Liver (tissue), 3 donors: ENCODE data around the gene SIK1.
"Not testable (repeated sequence)": the region's sequence is repeated elsewhere in the genome, so short reads cannot be mapped to it uniquely, and the experiment has no call there.

Experiments
- EGR1 ChIP-seq, 2 donors: IDR thresholded peaks; 2 replicates each; pipeline ENCODE4 v1.6.1; 2016 to 2018; ENCODE audit warnings: antibody characterized with exemption in 2 of 2, low read depth in 2 of 2
- GABPA ChIP-seq, 2 donors: IDR thresholded peaks in 1 of 2; conservative IDR thresholded peaks in 1 of 2; 2 replicates each; pipeline ENCODE4 v1.6.1; 2016; ENCODE audit warnings: antibody characterized with exemption in 2 of 2, mild to moderate bottlenecking in 1 of 2, moderate library complexity in 1 of 2
- HNF4A ChIP-seq, 2 donors: conservative IDR thresholded peaks; 2 replicates each; pipeline ENCODE4 v1.6.1; 2016; ENCODE audit warnings: antibody characterized with exemption in 2 of 2, mild to moderate bottlenecking in 2 of 2
- NR2F2 ChIP-seq: IDR thresholded peaks from 2 replicates; pipeline ENCODE4 v1.6.1; 2016; ENCODE audit warnings: antibody characterized with exemption
- RAD21 ChIP-seq, 2 donors: IDR thresholded peaks; 2 replicates each; pipeline ENCODE4 v1.6.1; 2016; ENCODE audit warnings: antibody characterized with exemption in 2 of 2, mild to moderate bottlenecking in 2 of 2
- RXRA ChIP-seq, 2 donors: IDR thresholded peaks; 2 replicates each; pipeline ENCODE4 v1.6.1; 2017 to 2018; ENCODE audit warnings: antibody characterized with exemption in 2 of 2, mild to moderate bottlenecking in 1 of 2
- SP1 ChIP-seq: IDR thresholded peaks from 2 replicates; pipeline ENCODE4 v1.6.1; 2018; ENCODE audit warnings: antibody characterized with exemption, mild to moderate bottlenecking
- TAF1 ChIP-seq: conservative IDR thresholded peaks from 2 replicates; pipeline ENCODE4 v1.6.1; 2016; ENCODE audit warnings: antibody characterized with exemption, mild to moderate bottlenecking
- YY1 ChIP-seq: IDR thresholded peaks from 2 replicates; pipeline ENCODE4 v1.6.1; 2016; ENCODE audit warnings: antibody characterized with exemption, mild to moderate bottlenecking
- TF ChIP-seq, protein P1 (sequence below): fragments of 150-350 bp; IDR thresholded peaks from 2 replicates; pipeline ENCODE4 v1.5.1; 2017; ENCODE audit warnings: improper control_type of control experiment, low read depth, low read length; ENCODE audit not compliant: missing input control
- TF ChIP-seq, protein P2 (sequence below): IDR thresholded peaks from 2 replicates; pipeline ENCODE4 v1.6.1; 2016; ENCODE audit warnings: antibody characterized with exemption, mild to moderate bottlenecking
- TF ChIP-seq, protein P3 (sequence below): IDR thresholded peaks from 2 replicates; pipeline ENCODE4 v1.6.1; 2016; ENCODE audit warnings: antibody characterized with exemption
- TF ChIP-seq, protein P4 (sequence below): IDR thresholded peaks from 2 replicates; pipeline ENCODE4 v1.6.1; 2016; ENCODE audit warnings: antibody characterized with exemption
- donor health status: healthy.
- donor health status: healthy.

DNA sequence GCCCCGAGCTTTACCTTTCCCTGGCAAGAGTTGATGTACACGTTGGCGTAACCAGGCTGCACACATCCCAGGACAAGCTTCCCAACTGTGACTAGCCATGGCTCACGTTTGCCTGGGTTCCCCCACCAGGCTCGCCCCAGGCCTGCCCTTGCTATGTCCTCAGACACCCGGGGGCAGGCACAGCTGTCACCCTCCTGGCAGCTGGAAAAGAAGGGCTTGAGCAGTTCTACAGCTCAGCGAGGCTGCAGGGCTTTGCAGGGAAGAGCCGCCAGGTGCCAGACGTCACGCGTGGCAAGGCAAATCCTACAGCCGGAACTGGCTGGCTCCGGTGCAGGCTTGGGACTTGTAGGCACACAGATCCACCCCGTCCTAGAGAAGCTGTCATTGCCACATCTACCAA is 22.5 kb downstream of the SIK1 start:
- not testable (repeated sequence) for TF ChIP-seq TAF1; RAD21 (IDR thresholded peaks at IDR 0.05); RXRA (IDR thresholded peaks at IDR 0.05); YY1; SP1; GABPA (IDR thresholded peaks at IDR 0.05 in 1 of 2, conservative IDR thresholded peaks at IDR 0.05 in 1 of 2); NR2F2; HNF4A (conservative IDR thresholded peaks at IDR 0.05); EGR1 (IDR thresholded peaks at IDR 0.05; ENCODE audit: low read depth in 2 of 2)
- TF ChIP-seq, protein P1, sequence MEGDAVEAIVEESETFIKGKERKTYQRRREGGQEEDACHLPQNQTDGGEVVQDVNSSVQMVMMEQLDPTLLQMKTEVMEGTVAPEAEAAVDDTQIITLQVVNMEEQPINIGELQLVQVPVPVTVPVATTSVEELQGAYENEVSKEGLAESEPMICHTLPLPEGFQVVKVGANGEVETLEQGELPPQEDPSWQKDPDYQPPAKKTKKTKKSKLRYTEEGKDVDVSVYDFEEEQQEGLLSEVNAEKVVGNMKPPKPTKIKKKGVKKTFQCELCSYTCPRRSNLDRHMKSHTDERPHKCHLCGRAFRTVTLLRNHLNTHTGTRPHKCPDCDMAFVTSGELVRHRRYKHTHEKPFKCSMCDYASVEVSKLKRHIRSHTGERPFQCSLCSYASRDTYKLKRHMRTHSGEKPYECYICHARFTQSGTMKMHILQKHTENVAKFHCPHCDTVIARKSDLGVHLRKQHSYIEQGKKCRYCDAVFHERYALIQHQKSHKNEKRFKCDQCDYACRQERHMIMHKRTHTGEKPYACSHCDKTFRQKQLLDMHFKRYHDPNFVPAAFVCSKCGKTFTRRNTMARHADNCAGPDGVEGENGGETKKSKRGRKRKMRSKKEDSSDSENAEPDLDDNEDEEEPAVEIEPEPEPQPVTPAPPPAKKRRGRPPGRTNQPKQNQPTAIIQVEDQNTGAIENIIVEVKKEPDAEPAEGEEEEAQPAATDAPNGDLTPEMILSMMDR = not testable (repeated sequence)
- TF ChIP-seq, protein P2, sequence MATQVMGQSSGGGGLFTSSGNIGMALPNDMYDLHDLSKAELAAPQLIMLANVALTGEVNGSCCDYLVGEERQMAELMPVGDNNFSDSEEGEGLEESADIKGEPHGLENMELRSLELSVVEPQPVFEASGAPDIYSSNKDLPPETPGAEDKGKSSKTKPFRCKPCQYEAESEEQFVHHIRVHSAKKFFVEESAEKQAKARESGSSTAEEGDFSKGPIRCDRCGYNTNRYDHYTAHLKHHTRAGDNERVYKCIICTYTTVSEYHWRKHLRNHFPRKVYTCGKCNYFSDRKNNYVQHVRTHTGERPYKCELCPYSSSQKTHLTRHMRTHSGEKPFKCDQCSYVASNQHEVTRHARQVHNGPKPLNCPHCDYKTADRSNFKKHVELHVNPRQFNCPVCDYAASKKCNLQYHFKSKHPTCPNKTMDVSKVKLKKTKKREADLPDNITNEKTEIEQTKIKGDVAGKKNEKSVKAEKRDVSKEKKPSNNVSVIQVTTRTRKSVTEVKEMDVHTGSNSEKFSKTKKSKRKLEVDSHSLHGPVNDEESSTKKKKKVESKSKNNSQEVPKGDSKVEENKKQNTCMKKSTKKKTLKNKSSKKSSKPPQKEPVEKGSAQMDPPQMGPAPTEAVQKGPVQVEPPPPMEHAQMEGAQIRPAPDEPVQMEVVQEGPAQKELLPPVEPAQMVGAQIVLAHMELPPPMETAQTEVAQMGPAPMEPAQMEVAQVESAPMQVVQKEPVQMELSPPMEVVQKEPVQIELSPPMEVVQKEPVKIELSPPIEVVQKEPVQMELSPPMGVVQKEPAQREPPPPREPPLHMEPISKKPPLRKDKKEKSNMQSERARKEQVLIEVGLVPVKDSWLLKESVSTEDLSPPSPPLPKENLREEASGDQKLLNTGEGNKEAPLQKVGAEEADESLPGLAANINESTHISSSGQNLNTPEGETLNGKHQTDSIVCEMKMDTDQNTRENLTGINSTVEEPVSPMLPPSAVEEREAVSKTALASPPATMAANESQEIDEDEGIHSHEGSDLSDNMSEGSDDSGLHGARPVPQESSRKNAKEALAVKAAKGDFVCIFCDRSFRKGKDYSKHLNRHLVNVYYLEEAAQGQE = not testable (repeated sequence)
- TF ChIP-seq, protein P3, sequence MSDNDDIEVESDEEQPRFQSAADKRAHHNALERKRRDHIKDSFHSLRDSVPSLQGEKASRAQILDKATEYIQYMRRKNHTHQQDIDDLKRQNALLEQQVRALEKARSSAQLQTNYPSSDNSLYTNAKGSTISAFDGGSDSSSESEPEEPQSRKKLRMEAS = not testable (repeated sequence)
- TF ChIP-seq, protein P4, sequence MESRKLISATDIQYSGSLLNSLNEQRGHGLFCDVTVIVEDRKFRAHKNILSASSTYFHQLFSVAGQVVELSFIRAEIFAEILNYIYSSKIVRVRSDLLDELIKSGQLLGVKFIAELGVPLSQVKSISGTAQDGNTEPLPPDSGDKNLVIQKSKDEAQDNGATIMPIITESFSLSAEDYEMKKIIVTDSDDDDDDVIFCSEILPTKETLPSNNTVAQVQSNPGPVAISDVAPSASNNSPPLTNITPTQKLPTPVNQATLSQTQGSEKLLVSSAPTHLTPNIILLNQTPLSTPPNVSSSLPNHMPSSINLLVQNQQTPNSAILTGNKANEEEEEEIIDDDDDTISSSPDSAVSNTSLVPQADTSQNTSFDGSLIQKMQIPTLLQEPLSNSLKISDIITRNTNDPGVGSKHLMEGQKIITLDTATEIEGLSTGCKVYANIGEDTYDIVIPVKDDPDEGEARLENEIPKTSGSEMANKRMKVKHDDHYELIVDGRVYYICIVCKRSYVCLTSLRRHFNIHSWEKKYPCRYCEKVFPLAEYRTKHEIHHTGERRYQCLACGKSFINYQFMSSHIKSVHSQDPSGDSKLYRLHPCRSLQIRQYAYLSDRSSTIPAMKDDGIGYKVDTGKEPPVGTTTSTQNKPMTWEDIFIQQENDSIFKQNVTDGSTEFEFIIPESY = not testable (repeated sequence)
